Placental epithelial cell (primary cell): ENCODE data around the gene POMZP3. TPM values are rescaled to one million over a fixed set of nuclear protein-coding genes. Genes with fewer than 3 reads are reported as not detected.

Experiments
- total RNA-seq: library from RNA; depleted of rRNA; stranded (reverse); fragments of >200 nt; gene quantifications from 2 replicates; pipeline ENCODE4 v1.2.3, GENCODE V29; 2012

The POMZP3 gene
- 4.7 and 7.1 TPM in 2 replicates for total RNA-seq

GRCh38 chr7:76626989-76627642 is at the start of gene POMZP3:
TSS of gene POMZP3 (minus strand) at chr7:76627279. CDS start at chr7:76626064, 1,215 bp downstream.

Other genes with a start within 250 kb of the POMZP3 start
- 1.6 and 6.3 TPM in 2 replicates for gene SSC4D, start 217.6 kb downstream of the POMZP3 start, total RNA-seq
- gene ZP3, start 202.3 kb downstream of the POMZP3 start, total RNA-seq = 0.98 and 4.7 TPM in 2 replicates
- gene DTX2, start 165.6 kb downstream of the POMZP3 start, total RNA-seq = 10.2 and 11.8 TPM in 2 replicates
- gene UPK3B, start 116.7 kb downstream of the POMZP3 start, total RNA-seq = 23.4 and 47.5 TPM in 2 replicates
- under 0.01 and 0.39 TPM in 2 replicates for gene SPDYE16, start 84.0 kb downstream of the POMZP3 start, total RNA-seq